Measurements from ENCODE around the gene DIAPH2. TPM values are rescaled to one million over a fixed set of nuclear protein-coding genes. Genes with fewer than 3 reads are reported as not detected.

The DIAPH2 gene
- total and polyA plus RNA-seq, 2 donors (not counting 1 experiment from before 2014, with no cell fraction given): 4.2 to 32.4 TPM

- H3K4me1 ChIP-seq (ENCODE audit: control insufficient read depth in 2 of 2, insufficient read depth in 2 of 2, low read length in 2 of 2): peaks cover 6 to 20% of the 10 kb centered on the region in 2 donors
- H3K4me2 ChIP-seq (replicated peaks; ENCODE audit: low read depth, low read length, poor library complexity, severe bottlenecking): no peak overlapping the region
- no peak overlapping the region for H3K4me3 ChIP-seq (ENCODE audit: control extremely low read depth in 1 of 5, extremely low read depth in 1 of 5, insufficient read depth in 1 of 5, low read depth in 2 of 5, low read length in 4 of 5)
- no peaks in the 10 kb centered on the region for H4K20me1 ChIP-seq (ENCODE audit: control insufficient read depth, insufficient read depth, low read length, poor library complexity, severe bottlenecking)
- POLR2A ChIA-PET: no interaction called here
- no peak for DNase-seq
- H3K4me1 Mint-ChIP-seq: peaks cover 18% of the 10 kb centered on the region
- CTCF ChIA-PET: no interaction called here
- H3K79me2 ChIP-seq (ENCODE audit: control insufficient read depth, insufficient read depth, low read length): no peaks in the 10 kb centered on the region
- no peak overlapping the region for H3K4me3 Mint-ChIP-seq
- intact Hi-C loops (cut with micrococcal nuclease): loop anchor here (2.0 kb wide), 1 partner anchor 149 kb away; the partner anchor contains the start of gene DIAPH2
- no peak for ATAC-seq (ENCODE audit: low read depth)
- no CpG with 5 or more reads among the region's 1 CpG for WGBS (ENCODE audit: insufficient coverage)
- no peaks in the 10 kb centered on the region for H3K9me3 ChIP-seq (ENCODE audit: control extremely low read depth in 1 of 3, control insufficient read depth in 2 of 3, insufficient read depth in 1 of 3, low read length in 2 of 3)
- H3K27ac Mint-ChIP-seq: no peak overlapping the region
- no peaks in the 10 kb centered on the region for H3K27me3 Mint-ChIP-seq
- no peak overlapping the region for H3K9ac ChIP-seq (ENCODE audit: low read length)
- H3K9me3 Mint-ChIP-seq (ENCODE audit: insufficient read depth): no peaks in the 10 kb centered on the region
- TF ChIP-seq EZH2 (IDR thresholded peaks at IDR 0.05; ENCODE audit: borderline replicate concordance, insufficient read depth, low read depth, low read length, poor library complexity, severe bottlenecking): no peak
- TF ChIP-seq, protein P1, sequence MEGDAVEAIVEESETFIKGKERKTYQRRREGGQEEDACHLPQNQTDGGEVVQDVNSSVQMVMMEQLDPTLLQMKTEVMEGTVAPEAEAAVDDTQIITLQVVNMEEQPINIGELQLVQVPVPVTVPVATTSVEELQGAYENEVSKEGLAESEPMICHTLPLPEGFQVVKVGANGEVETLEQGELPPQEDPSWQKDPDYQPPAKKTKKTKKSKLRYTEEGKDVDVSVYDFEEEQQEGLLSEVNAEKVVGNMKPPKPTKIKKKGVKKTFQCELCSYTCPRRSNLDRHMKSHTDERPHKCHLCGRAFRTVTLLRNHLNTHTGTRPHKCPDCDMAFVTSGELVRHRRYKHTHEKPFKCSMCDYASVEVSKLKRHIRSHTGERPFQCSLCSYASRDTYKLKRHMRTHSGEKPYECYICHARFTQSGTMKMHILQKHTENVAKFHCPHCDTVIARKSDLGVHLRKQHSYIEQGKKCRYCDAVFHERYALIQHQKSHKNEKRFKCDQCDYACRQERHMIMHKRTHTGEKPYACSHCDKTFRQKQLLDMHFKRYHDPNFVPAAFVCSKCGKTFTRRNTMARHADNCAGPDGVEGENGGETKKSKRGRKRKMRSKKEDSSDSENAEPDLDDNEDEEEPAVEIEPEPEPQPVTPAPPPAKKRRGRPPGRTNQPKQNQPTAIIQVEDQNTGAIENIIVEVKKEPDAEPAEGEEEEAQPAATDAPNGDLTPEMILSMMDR (IDR thresholded peaks at IDR 0.05): no peak
- H3K27ac ChIP-seq (ENCODE audit: low read length in 2 of 2): no peak overlapping the region
- no peaks in the 10 kb centered on the region for H3K36me3 ChIP-seq (replicated peaks in 1 of 2; ENCODE audit: control extremely low read depth in 1 of 2, control insufficient read depth in 1 of 2, extremely low read depth in 1 of 2, insufficient read depth in 2 of 2, low read length in 1 of 2)
- no peaks in the 10 kb centered on the region for H3K27me3 ChIP-seq (replicated peaks in 1 of 4; ENCODE audit: control extremely low read depth in 1 of 4, control insufficient read depth in 3 of 4, insufficient read depth in 4 of 4, low read length in 3 of 4)
- no peak overlapping the region for H2AFZ ChIP-seq (ENCODE audit: insufficient read depth, low read depth, low read length, poor library complexity, severe bottlenecking)
Measured at GRCh38 chrX:96834137-96834536, 149.5 kb downstream of the DIAPH2 start.

DNA sequence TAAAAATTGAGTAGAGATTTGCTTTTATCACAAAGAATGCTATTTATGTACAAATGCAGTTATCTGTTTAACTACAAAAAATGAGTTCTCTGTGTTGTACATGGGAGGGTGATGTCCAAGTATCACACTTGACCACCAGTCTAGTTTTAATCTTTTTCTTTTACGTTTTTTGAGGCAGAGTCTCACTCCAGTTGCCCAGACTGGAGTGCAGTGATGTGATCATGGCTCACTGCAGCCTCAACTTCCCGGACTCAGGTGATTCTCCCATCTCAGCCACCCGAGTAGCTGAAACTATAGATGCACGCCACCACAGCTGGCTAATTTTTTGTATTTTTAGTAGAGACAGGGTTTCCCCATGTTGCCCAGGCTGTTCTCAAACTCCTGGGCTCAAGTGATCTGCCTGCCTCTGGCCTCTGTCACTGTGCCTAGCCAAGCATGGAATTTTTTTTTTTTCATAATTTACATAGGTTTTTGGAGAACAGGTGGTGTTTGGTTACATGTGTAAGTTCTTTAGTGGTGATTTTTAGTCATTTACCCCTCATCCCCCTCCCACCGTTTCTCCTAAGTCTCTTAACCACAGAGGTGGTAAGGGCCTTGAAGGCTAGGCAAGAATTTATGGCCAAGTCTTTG is 151.1 kb downstream of the DIAPH2 start:
- Histone ChIP-seq H3K79me2 (ENCODE audit: control insufficient read depth, insufficient read depth, low read length) (peaks cover 3% of the 10 kb centered on the region), H3K9ac (ENCODE audit: low read length) (no peak overlapping the region), H3K36me3 (replicated peaks in 1 of 2; ENCODE audit: control extremely low read depth in 1 of 2, control insufficient read depth in 1 of 2, extremely low read depth in 1 of 2, insufficient read depth in 2 of 2, low read length in 1 of 2) (no peaks in the 10 kb centered on the region), H3K27me3 (replicated peaks in 1 of 4; ENCODE audit: control extremely low read depth in 1 of 4, control insufficient read depth in 3 of 4, insufficient read depth in 4 of 4, low read length in 3 of 4) (no peaks in the 10 kb centered on the region), H3K4me1 (ENCODE audit: control insufficient read depth in 2 of 2, insufficient read depth in 2 of 2, low read length in 2 of 2) (peaks cover 6 to 20% of the 10 kb centered on the region in 2 donors), H3K9me3 (ENCODE audit: control extremely low read depth in 1 of 3, control insufficient read depth in 2 of 3, insufficient read depth in 1 of 3, low read length in 2 of 3) (no peaks in the 10 kb centered on the region), H3K27ac (ENCODE audit: low read length in 2 of 2) (peak overlapping the region; percentile 35 to 41), H2AFZ (ENCODE audit: insufficient read depth, low read depth, low read length, poor library complexity, severe bottlenecking) (no peak overlapping the region), H3K4me2 (replicated peaks; ENCODE audit: low read depth, low read length, poor library complexity, severe bottlenecking) (peak overlapping the region; percentile 22), H3K4me3 (ENCODE audit: control extremely low read depth in 1 of 5, extremely low read depth in 1 of 5, insufficient read depth in 1 of 5, low read depth in 2 of 5, low read length in 4 of 5) (no peak overlapping the region), H4K20me1 (ENCODE audit: control insufficient read depth, insufficient read depth, low read length, poor library complexity, severe bottlenecking) (no peaks in the 10 kb centered on the region)
- no peaks in the 10 kb centered on the region for H3K9me3 Mint-ChIP-seq (ENCODE audit: insufficient read depth)
- peaks cover 18% of the 10 kb centered on the region for H3K4me1 Mint-ChIP-seq
- H3K27ac Mint-ChIP-seq: peak overlapping the region; percentile 80
- ChIA-PET CTCF (interaction anchor here (0.6 kb wide), 1 partner anchor 11 kb away, joined by 6 read pairs; no protein-coding TSS in a partner anchor), POLR2A (no interaction called here)
- ATAC-seq (ENCODE audit: low read depth): peak; percentile 91
- DNase-seq: peak; percentile 71
- peak overlapping the region; percentile 70 for H3K4me3 Mint-ChIP-seq
- H3K27me3 Mint-ChIP-seq: no peaks in the 10 kb centered on the region
- WGBS (ENCODE audit: insufficient coverage): 0% methylated on average over 1 of the region's 5 CpGs
- intact Hi-C loops (cut with micrococcal nuclease): loop anchor here (2.0 kb wide), 1 partner anchor 151 kb away; the partner anchor contains the start of gene DIAPH2
- TF ChIP-seq EZH2 (IDR thresholded peaks at IDR 0.05; ENCODE audit: borderline replicate concordance, insufficient read depth, low read depth, low read length, poor library complexity, severe bottlenecking): no peak

Data from B cell (primary cell).